K562 (cell line): ENCODE measurements around the gene PDLIM7. TPM values are rescaled to one million over a fixed set of nuclear protein-coding genes. Genes with fewer than 3 reads are reported as not detected.
A peak's percentile ranks its signal among the peaks of the same experiment; 100 is the strongest.

Experiments
- ATAC-seq: fragments of 200-7000 bp; cut with Tn5 transposase; 3 replicates; pipeline ENCODE4 v1.9.1; 2020; ENCODE audit warnings: moderate library complexity
- BruUV-seq: library from RNA; stranded (reverse); fragments of 400-500 nt; replicated peaks from 2 replicates; lab custom pipeline; 2021; lab: Mats Ljungman, UMichigan
- CTCF ChIA-PET: fragments of 300-600 bp; formaldehyde crosslinking; extraction: SDS; loops from one replicate; lab custom pipeline; 2021; ENCODE audit warnings: low intra/inter-chr PET ratio; lab: Yijun Ruan, JAX
- POLR2A ChIA-PET: fragments of 300-600, 350-650 bp; sonication (Branson Sonifier 250); formaldehyde crosslinking; extraction: SDS; loops from one replicate; lab custom pipeline; 2021; ENCODE audit warnings: antibody characterized with exemption, inconsistent platforms; lab: Yijun Ruan, JAX
- DNase-seq, 4 experiments: peaks; one replicate each; pipeline versions ENCODE4 v3.0.0 to v3.0.0-alpha.2; 2011 to 2018; ENCODE audit warnings: low spot score in 3 of 4, mixed read lengths in 3 of 4; ENCODE audit errors: extremely low read depth in 1 of 4
- FAIRE-seq: peaks from 2 replicates; lab custom pipeline; 2011; peaks lifted over from hg19 to GRCh38; lab: Jason Lieb, UNC
- H2AFZ ChIP-seq: 2 replicates; pipeline ENCODE4 v1.6.0; 2011; ENCODE audit warnings: low read depth, low read length, control low read depth, inconsistent platforms
- H3K27ac ChIP-seq: fragments of 200-600 bp; 3 replicates; pipeline ENCODE4 v1.8.0; 2011; ENCODE audit warnings: low read depth, mild to moderate bottlenecking, control low read depth, inconsistent platforms, low read length, moderate library complexity, mixed read lengths; ENCODE audit errors: extremely low read depth
- H3K27me3 ChIP-seq, 2 experiments: fragments of 300-600 bp in 1 of 2; 2 replicates in 1 of 2; 3 replicates in 1 of 2; pipeline versions ENCODE4 v1.6.0 to v1.8.0; 2011; ENCODE audit warnings: inconsistent platforms in 2 of 2, low read length in 2 of 2, mild to moderate bottlenecking in 1 of 2, mixed read lengths in 1 of 2, moderate library complexity in 1 of 2; ENCODE audit not compliant: control insufficient read depth in 2 of 2, insufficient read depth in 2 of 2
- H3K36me3 ChIP-seq: fragments of 300-600 bp; 3 replicates; pipeline ENCODE4 v1.8.0; 2011; ENCODE audit warnings: mild to moderate bottlenecking, low read length, inconsistent platforms; ENCODE audit not compliant: control insufficient read depth, insufficient read depth
- H3K4me1 ChIP-seq, 2 experiments: fragments of 200-600 bp in 1 of 2; replicated peaks in 1 of 2; 2 replicates in 1 of 2; 3 replicates in 1 of 2; pipeline versions ENCODE4 v1.5.1 to v1.8.0; 2011; ENCODE audit warnings: inconsistent platforms in 2 of 2, low read length in 2 of 2, mild to moderate bottlenecking in 1 of 2, mixed read lengths in 1 of 2, moderate library complexity in 1 of 2; ENCODE audit not compliant: control insufficient read depth in 2 of 2, insufficient read depth in 2 of 2
- H3K4me2 ChIP-seq: 2 replicates; pipeline ENCODE4 v1.6.1; 2011; ENCODE audit warnings: low read length, control low read depth, inconsistent platforms, mixed read lengths; ENCODE audit not compliant: insufficient read depth
- H3K4me3 ChIP-seq: fragments of 200-600 bp; sonication (generic), shearing (Covaris generic); 2 replicates; pipeline ENCODE4 v1.5.1; 2016; ENCODE audit warnings: control low read depth, inconsistent platforms
- H3K79me2 ChIP-seq: fragments of 200-600 bp; 3 replicates; pipeline ENCODE4 v1.8.0; 2011; ENCODE audit warnings: low read length, inconsistent platforms; ENCODE audit not compliant: control insufficient read depth, insufficient read depth
- H3K9ac ChIP-seq, 2 experiments: 2 replicates each; pipeline versions ENCODE4 v1.6.0 to v1.6.1; 2011; ENCODE audit warnings: low read depth in 2 of 2, low read length in 2 of 2, control low read depth in 1 of 2, inconsistent platforms in 1 of 2, mild to moderate bottlenecking in 1 of 2, mixed read lengths in 1 of 2; ENCODE audit not compliant: insufficient read depth in 1 of 2
- H3K9me1 ChIP-seq: one replicate; pipeline ENCODE4 v1.6.0; 2011; ENCODE audit warnings: inconsistent platforms, mild to moderate bottlenecking, low read length, moderate library complexity; ENCODE audit not compliant: control insufficient read depth, insufficient read depth
- H3K9me3 ChIP-seq: replicated peaks from 2 replicates; pipeline ENCODE4 v1.5.1; 2011; ENCODE audit warnings: low read depth, low read length, inconsistent platforms; ENCODE audit not compliant: control insufficient read depth, insufficient read depth
- H4K20me1 ChIP-seq: replicated peaks from 2 replicates; pipeline ENCODE4 v1.6.1; 2011; ENCODE audit warnings: low read length, inconsistent platforms, mixed read lengths; ENCODE audit not compliant: control insufficient read depth, insufficient read depth
- EGR1 ChIP-seq: fragments of 450-650 bp; conservative IDR thresholded peaks from 2 replicates; pipeline ENCODE4 v1.6.1; 2017; ENCODE audit warnings: mild to moderate bottlenecking
- FIP1L1 ChIP-seq: fragments of 200-400 bp; formaldehyde crosslinking; IDR thresholded peaks from 2 replicates; pipeline ENCODE4 v1.6.1; 2018; ENCODE audit warnings: mild to moderate bottlenecking, low read depth, low read length; ENCODE audit not compliant: poor library complexity, severe bottlenecking
- KLF1 ChIP-seq: fragments of 450-650 bp; IDR thresholded peaks from 2 replicates; pipeline ENCODE4 v1.6.1; 2016; ENCODE audit warnings: missing genetic modification characterization, missing compliant biosample characterization
- POLR2G ChIP-seq: fragments of 200-400 bp; formaldehyde crosslinking; IDR thresholded peaks from 2 replicates; pipeline ENCODE4 v1.6.1; 2017; ENCODE audit warnings: low read depth, mild to moderate bottlenecking, antibody characterized with exemption, low read length, moderate library complexity
- RBFOX2 ChIP-seq: fragments of 200-400 bp; formaldehyde crosslinking; IDR thresholded peaks from 2 replicates; pipeline ENCODE4 v1.6.1; 2017; ENCODE audit warnings: low read depth, mild to moderate bottlenecking, low read length, moderate library complexity
- WGBS: fragments of 100-300 bp; shearing (Covaris generic); methylation state at CpG from one replicate; pipeline ENCODE4 v1.1.6; 2016; ENCODE audit warnings: low coverage, mixed read lengths; ENCODE audit not compliant: insufficient coverage; ENCODE audit errors: missing lambda C conversion rate; 5-methylcytosine and 5-hydroxymethylcytosine counted together
- in situ Hi-C: fragments of 300-500 bp; cut with MboI; formaldehyde crosslinking; loops from 4 replicates; pipeline ENCODE4 v1.15.0; 2018; ENCODE audit warnings: inconsistent platforms, mixed read lengths
- intact Hi-C: fragments of 100-400 bp; cut with micrococcal nuclease; formaldehyde crosslinking; loops from 2 replicates; pipeline ENCODE4 v1.14.2; 2022
- polyA plus RNA-seq, 8 experiments: library from polyadenylated mRNA; depleted of rRNA in 4 of 8; stranded (reverse) in 5 of 8; unstranded in 3 of 8; fragments of >200 nt; fragmentation: Nextera tagmentation in 2 of 8; fragmentation: Illumina TruSeq in 1 of 8; extraction: Ambion mirVana in 2 of 8; extraction: Trizol in 1 of 8; gene quantifications; 2 replicates each; pipeline versions ENCODE4 v1.2.1 to v1.2.3, GENCODE V29; 2011 to 2014; ENCODE audit warnings: inconsistent platforms in 1 of 8, missing spikeins in 1 of 8
- total RNA-seq, 7 experiments: library from RNA; depleted of rRNA in 6 of 7; stranded (reverse); fragments of >200 nt in 6 of 7; fragmentation: Illumina TruSeq in 2 of 7; extraction: Trizol in 2 of 7; gene quantifications; 2 replicates each; pipeline versions ENCODE4 v1.2.1 to v1.2.3, GENCODE V29; 2011 to 2021; ENCODE audit warnings: low replicate concordance in 1 of 7

Gene PDLIM7
- total and polyA plus RNA-seq, 9 of the 15 experiments (the other 6 are each of a cell fraction or from before 2014, with no cell fraction given), result 2.1 to 124 (median 32.6) TPM

GRCh38 chr5:177504086-177505056 is 7.0 kb upstream of the PDLIM7 start:
- POLR2A ChIA-PET, result interaction anchor here (0.6 to 1.6 kb wide), 6 partner anchors 8 to 88 kb away, joined by 3 to 7 read pairs (median 4); partner anchors contain the start of genes DDX41 and TMED9
- H3K27me3 ChIP-seq, result no peaks in the 10 kb centered on the region
- TF ChIP-seq FIP1L1, result peak; percentile 38
- TF ChIP-seq KLF1 (tag), result no peak
- 0 out of 2 replicates have a peak, but pooled peaks have one; percentile 33 for TF ChIP-seq POLR2G
- peak; percentile 12; the same call in 1 of the 2 replicates for TF ChIP-seq RBFOX2
- no peak for TF ChIP-seq EGR1
- TF ChIP-seq, all 486 proteins: peak for 3
- intact Hi-C loops (no loop called here), in situ Hi-C loops (no loop called here)
- Histone ChIP-seq H3K9me1 (no peaks in the 10 kb centered on the region), H3K27ac (no peak overlapping the region), H2AFZ (no peak overlapping the region), H3K4me2 (no peak overlapping the region), H3K79me2 (peaks cover 14% of the 10 kb centered on the region; the same call in 2 of the 3 replicates), H3K36me3 (peaks cover 22% of the 10 kb centered on the region), H3K9me3 (no peaks in the 10 kb centered on the region), H3K4me1 (peaks cover 26 to 64% of the 10 kb centered on the region in 2 experiments), H3K4me3 (no peak overlapping the region), H3K9ac (peak overlapping the region in 1 of 2 experiments; percentile 73; a peak in 2 of 4 replicates), H4K20me1 (no peaks in the 10 kb centered on the region)
- BruUV-seq, result no TSS peak
- DNase-seq (no peak), ATAC-seq (no peak), FAIRE-seq (no peak)
- CTCF ChIA-PET, result no interaction called here
- 90% methylated on average over 24 of the region's 47 CpGs for WGBS
